Breast epithelium (tissue), 3 donors: ENCODE results near the gene SLC16A12.

Source experiments
- POLR2A ChIP-seq: fragments of 450-650 bp; IDR thresholded peaks from one replicate; pipeline ENCODE4 v1.6.1; 2016; ENCODE audit warnings: antibody characterized with exemption, mild to moderate bottlenecking, moderate library complexity
- POLR2AphosphoS5 ChIP-seq, 3 donors: sonication (generic); formaldehyde crosslinking; IDR thresholded peaks; one replicate each; pipeline ENCODE4 v1.6.1; 2017; ENCODE audit warnings: antibody characterized with exemption in 3 of 3

DNA sequence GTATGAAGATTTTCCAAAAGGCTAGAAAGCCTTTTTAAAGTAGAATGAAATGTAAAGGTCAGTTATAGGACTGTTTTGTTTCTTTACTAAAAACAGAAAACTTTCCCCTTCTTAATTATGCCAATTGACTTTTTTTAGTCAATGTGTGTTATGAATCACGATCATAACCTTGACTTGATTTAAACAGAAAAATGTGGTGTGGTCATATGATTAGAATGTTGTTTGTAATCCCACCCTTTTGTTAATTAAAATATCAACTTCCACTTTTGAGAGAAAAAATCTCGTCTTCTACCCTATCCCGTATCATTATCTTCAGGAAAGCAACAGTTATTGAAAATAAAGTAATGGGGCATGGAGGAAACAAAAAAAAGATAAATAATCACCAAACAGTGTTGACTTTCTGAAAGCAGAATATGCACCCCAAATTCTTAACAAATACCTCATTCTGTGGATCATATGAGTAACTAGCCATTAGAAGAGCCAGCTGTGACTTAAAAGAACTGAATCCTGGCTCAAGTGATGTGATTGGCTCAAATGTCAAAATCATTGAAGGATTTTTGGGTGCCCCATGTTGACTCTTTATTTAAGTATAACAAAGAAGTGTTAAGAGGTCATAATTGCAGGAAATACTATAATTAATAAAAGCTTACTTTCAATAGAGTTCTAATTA is 32.3 kb upstream of the SLC16A12 start:
- TF ChIP-seq POLR2A (no peak), POLR2AphosphoS5 (IDR thresholded peaks at IDR 0.05) (no peak)
